ENCODE measurements around the gene FBXO48. TPM values are rescaled to one million over a fixed set of nuclear protein-coding genes. Genes with fewer than 3 reads are reported as not detected.

FBXO48 gene
- total RNA-seq, 1 donor from 2014 or later: 2.7 TPM

- no peak overlapping the region for H3K4me3 Mint-ChIP-seq
- H3K9me3 Mint-ChIP-seq: no peaks in the 10 kb centered on the region
- Histone ChIP-seq H3K4me3 (no peak overlapping the region), H3K9ac (no peak overlapping the region), H3F3A (ENCODE audit: low read depth) (no peaks in the 10 kb centered on the region), H3K4me1 (no peaks in the 10 kb centered on the region), H3K36me3 (no peaks in the 10 kb centered on the region), H2AFZ (replicated peaks) (no peak overlapping the region), H3K9me3 (ENCODE audit: low read depth) (no peaks in the 10 kb centered on the region), H3K27me3 (no peaks in the 10 kb centered on the region), H3K4me2 (no peak overlapping the region), H3K27ac (no peak overlapping the region), H3K79me2 (ENCODE audit: low read depth) (no peaks in the 10 kb centered on the region), H4K20me1 (ENCODE audit: low read depth) (no peaks in the 10 kb centered on the region)
- no peak overlapping the region for H3K27ac Mint-ChIP-seq
- H3K4me1 Mint-ChIP-seq: no peaks in the 10 kb centered on the region
- no peaks in the 10 kb centered on the region for H3K27me3 Mint-ChIP-seq (ENCODE audit: insufficient read depth, low read depth)
- H3K36me3 Mint-ChIP-seq: peaks cover 6% of the 10 kb centered on the region
- DNase-seq (ENCODE audit: low spot score): no peak
- TF ChIP-seq CTCF (IDR thresholded peaks at IDR 0.05): no peak
These were observed 38.6 kb upstream of the FBXO48 start for GRCh38 chr2:68505603-68506159.

DNA sequence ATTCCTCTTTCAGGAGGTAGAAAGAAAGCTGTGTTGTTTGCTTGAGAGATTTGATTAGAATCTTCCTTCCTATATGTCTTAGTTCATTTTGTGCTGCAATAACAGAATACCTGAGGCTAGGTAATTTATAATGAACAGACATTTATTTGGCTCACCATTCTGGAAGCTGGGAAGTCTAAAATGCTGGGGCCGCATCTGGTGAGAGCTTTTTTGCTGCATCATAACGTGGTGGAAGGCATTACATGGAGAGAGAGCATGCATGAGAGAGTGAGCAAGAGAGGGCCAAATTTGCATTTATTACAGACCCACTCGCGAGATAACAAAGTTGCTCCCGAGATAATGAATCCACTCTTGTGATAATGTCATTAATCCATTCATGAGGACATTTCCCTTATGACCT is 34.7 kb upstream of the FBXO48 start:
- TF ChIP-seq EZH2 (IDR thresholded peaks at IDR 0.05) (no peak), CTCF (IDR thresholded peaks at IDR 0.05) (no peak), EZH2phosphoT487 (IDR thresholded peaks at IDR 0.05) (no peak)
- Histone ChIP-seq H4K20me1 (ENCODE audit: low read depth) (no peaks in the 10 kb centered on the region), H3K27ac (no peak overlapping the region), H3K4me1 (no peaks in the 10 kb centered on the region), H3K4me3 (no peak overlapping the region), H3K9ac (no peak overlapping the region), H3F3A (ENCODE audit: low read depth) (no peaks in the 10 kb centered on the region), H3K79me2 (ENCODE audit: low read depth) (no peaks in the 10 kb centered on the region), H3K4me2 (no peak overlapping the region), H3K9me3 (ENCODE audit: low read depth) (no peaks in the 10 kb centered on the region), H2AFZ (replicated peaks) (no peak overlapping the region), H3K27me3 (no peaks in the 10 kb centered on the region), H3K36me3 (no peaks in the 10 kb centered on the region)
- H3K27ac Mint-ChIP-seq: no peak overlapping the region
- DNase-seq (ENCODE audit: low spot score): no peak
- no peak overlapping the region for H3K4me3 Mint-ChIP-seq
- H3K27me3 Mint-ChIP-seq (ENCODE audit: insufficient read depth, low read depth): no peaks in the 10 kb centered on the region
- H3K4me1 Mint-ChIP-seq: no peaks in the 10 kb centered on the region
- H3K9me3 Mint-ChIP-seq: no peaks in the 10 kb centered on the region
- peaks cover under 1% of the 10 kb centered on the region for H3K36me3 Mint-ChIP-seq

DNA sequence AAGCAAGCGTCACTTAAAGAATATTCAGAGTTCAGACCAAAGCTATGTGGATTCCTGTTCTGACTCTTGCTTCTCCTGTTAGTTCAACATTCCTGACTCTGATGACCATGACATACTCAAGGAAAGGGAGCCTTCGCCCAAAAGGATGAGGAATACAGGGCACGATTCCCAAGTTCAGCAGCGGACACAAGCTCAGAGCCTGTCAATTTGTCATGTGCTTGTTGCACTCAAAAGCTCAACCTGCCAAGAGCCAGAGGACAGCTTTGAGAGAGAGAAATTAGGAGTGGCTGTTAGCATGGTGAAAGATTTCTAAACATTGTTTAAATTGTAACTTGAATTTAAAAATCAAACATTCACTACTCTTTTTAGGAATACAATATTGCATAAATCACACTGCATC is 33.6 kb upstream of the FBXO48 start:
- H3K36me3 Mint-ChIP-seq: no peaks in the 10 kb centered on the region

More for the DNA sequence above, 33.6 kb upstream of the FBXO48 start:
- Histone ChIP-seq H3K4me2 (no peak overlapping the region), H3K79me2 (ENCODE audit: low read depth) (no peaks in the 10 kb centered on the region), H3F3A (ENCODE audit: low read depth) (no peaks in the 10 kb centered on the region), H3K27me3 (no peaks in the 10 kb centered on the region), H3K9me3 (ENCODE audit: low read depth) (no peaks in the 10 kb centered on the region), H3K9ac (no peak overlapping the region), H4K20me1 (ENCODE audit: low read depth) (no peaks in the 10 kb centered on the region), H2AFZ (replicated peaks) (no peak overlapping the region), H3K4me3 (no peak overlapping the region), H3K4me1 (no peaks in the 10 kb centered on the region), H3K27ac (no peak overlapping the region), H3K36me3 (no peaks in the 10 kb centered on the region)
- Mint-ChIP-seq H3K27me3 (ENCODE audit: insufficient read depth, low read depth) (no peaks in the 10 kb centered on the region), H3K4me3 (no peak overlapping the region), H3K4me1 (no peaks in the 10 kb centered on the region), H3K9me3 (peaks cover 3% of the 10 kb centered on the region), H3K27ac (no peak overlapping the region)
- no peak for DNase-seq (ENCODE audit: low spot score)
- TF ChIP-seq EZH2phosphoT487 (IDR thresholded peaks at IDR 0.05) (no peak), EZH2 (IDR thresholded peaks at IDR 0.05) (no peak), CTCF (IDR thresholded peaks at IDR 0.05) (no peak)

Data from neural progenitor cell (in vitro differentiated cells).